Sigmoid colon (tissue), 7 donors: Measurements from ENCODE around the gene PRDM10. TPM values are rescaled to one million over a fixed set of nuclear protein-coding genes. Genes with fewer than 3 reads are reported as not detected.
A peak's percentile ranks its signal among the peaks of the same experiment; 100 is the strongest.

Experiments used
- DNase-seq: peaks from one replicate; pipeline ENCODE4 v3.0.0-alpha.2; 2019
- H3K27ac ChIP-seq, 4 donors: fragments of 200-600 bp; sonication (generic); one replicate each; pipeline ENCODE4 v1.5.1; 2016 to 2019; ENCODE audit warnings: mild to moderate bottlenecking in 1 of 4
- H3K27me3 ChIP-seq, 3 donors: fragments of 200-600 bp; sonication (generic); one replicate each; pipeline ENCODE4 v1.5.1; 2019; ENCODE audit warnings: mild to moderate bottlenecking in 1 of 3
- H3K36me3 ChIP-seq, 4 donors: fragments of 200-600 bp; sonication (generic); one replicate each; pipeline ENCODE4 v1.5.1; 2016 to 2019
- H3K4me1 ChIP-seq, 4 donors: fragments of 200-600 bp; sonication (generic); one replicate each; pipeline ENCODE4 v1.5.1; 2017 to 2019
- H3K4me3 ChIP-seq, 4 donors: fragments of 200-600 bp; sonication (generic); one replicate each; pipeline ENCODE4 v1.5.1; 2017 to 2019; ENCODE audit warnings: mild to moderate bottlenecking in 2 of 4, moderate library complexity in 1 of 4
- H3K9me3 ChIP-seq, 4 donors: fragments of 200-600 bp in 3 of 4; sonication (generic) in 3 of 4; one replicate each; pipeline versions ENCODE4 v1.5.1 to v1.6.1; 2013 to 2019
- CTCF ChIP-seq, 4 experiments: fragments of 450-650 bp in 3 of 4; fragments of 200-600 bp in 1 of 4; IDR thresholded peaks; one replicate each; pipeline ENCODE4 v1.5.1; 2016 to 2019; ENCODE audit warnings: antibody characterized with exemption in 4 of 4, mild to moderate bottlenecking in 3 of 4, moderate library complexity in 2 of 4
- EP300 ChIP-seq, 4 donors: sonication (generic); formaldehyde crosslinking; IDR thresholded peaks; one replicate each; pipeline ENCODE4 v1.6.1; 2017; ENCODE audit warnings: antibody characterized with exemption in 4 of 4
- POLR2A ChIP-seq, 2 donors: fragments of 450-650 bp; IDR thresholded peaks; one replicate each; pipeline ENCODE4 v1.6.1; 2016; ENCODE audit warnings: antibody characterized with exemption in 2 of 2, mild to moderate bottlenecking in 2 of 2, moderate library complexity in 2 of 2
- POLR2AphosphoS5 ChIP-seq, 4 donors: sonication (generic); formaldehyde crosslinking; IDR thresholded peaks; one replicate each; pipeline ENCODE4 v1.6.1; 2017; ENCODE audit warnings: antibody characterized with exemption in 4 of 4
- WGBS, 2 donors: extraction: QIAGEN DNeasy Blood & Tissue Kit; methylation state at CpG; one replicate each; pipeline ENCODE4 v1.1.7; 2013; 5-methylcytosine and 5-hydroxymethylcytosine counted together
- intact Hi-C: fragments of 100-400 bp; cut with DNase I; formaldehyde crosslinking; loops from one replicate; pipeline ENCODE4 v1.15.1; 2023
- polyA plus RNA-seq, 3 donors: library from polyadenylated mRNA; stranded (reverse); fragments of 200-250 nt; gene quantifications; one replicate each; pipeline ENCODE4 v1.2.3, GENCODE V29; 2013
- total RNA-seq, 4 donors: library from RNA; depleted of rRNA; stranded (reverse); fragments of >200 nt; gene quantifications; one replicate each; pipeline ENCODE4 v1.1.0, GENCODE V29; 2016
- donor health status: healthy with polysubstance abuse.
- donor health status: Bipolar disorder and iron deficiency.
- donor health status: healthy.

Gene PRDM10
- total and polyA plus RNA-seq, 7 donors = 1.8 to 11.9 (median 6.3) TPM

GRCh38 chr11:129951866-129952262 lies 50.8 kb downstream of the PRDM10 start:
- Histone ChIP-seq H3K4me1 (peaks cover 0 to 8% (median 2%) of the 10 kb centered on the region in 4 donors), H3K36me3 (peaks cover 0 to 23% (median 3%) of the 10 kb centered on the region in 4 donors), H3K9me3 (no peaks in the 10 kb centered on the region), H3K27me3 (no peaks in the 10 kb centered on the region), H3K27ac (no peak overlapping the region), H3K4me3 (no peak overlapping the region)
- intact Hi-C loops = no loop called here
- TF ChIP-seq POLR2AphosphoS5 (IDR thresholded peaks at IDR 0.05) = no peak
- TF ChIP-seq EP300 (IDR thresholded peaks at IDR 0.05) = no peak
- TF ChIP-seq CTCF (IDR thresholded peaks at IDR 0.05) = no peak
- TF ChIP-seq POLR2A (IDR thresholded peaks at IDR 0.05) = no peak
- DNase-seq = no peak
- WGBS, 2 donors = 84 to 92% methylated on average over 1 of the region's 1 CpG

- intact Hi-C loops = no loop called here
- 80 to 85% methylated on average over 10 of the region's 10 CpGs for WGBS, 2 donors
- no peak for TF ChIP-seq EP300 (IDR thresholded peaks at IDR 0.05)
- no peak for DNase-seq
- Histone ChIP-seq H3K27ac (no peak overlapping the region), H3K4me1 (peaks cover 0 to 8% (median 2%) of the 10 kb centered on the region in 4 donors), H3K27me3 (no peaks in the 10 kb centered on the region), H3K4me3 (no peak overlapping the region), H3K9me3 (no peaks in the 10 kb centered on the region), H3K36me3 (peaks cover 0 to 24% (median 6%) of the 10 kb centered on the region in 4 donors)
Observed at GRCh38 chr11:129951201-129951865, 51.3 kb downstream of the PRDM10 start.

- DNase-seq = peak; percentile 77
- peak overlapping the region in 1 of 4 donors; percentile 19 for H3K27ac ChIP-seq
- H3K4me3 ChIP-seq = no peak overlapping the region
- peaks cover 0 to 17% (median 6%) of the 10 kb centered on the region in 4 donors for H3K36me3 ChIP-seq
- peaks cover 0 to 8% (median 2%) of the 10 kb centered on the region in 4 donors for H3K4me1 ChIP-seq
- intact Hi-C loops = no loop called here
- H3K9me3 ChIP-seq = no peaks in the 10 kb centered on the region
- TF ChIP-seq POLR2A (IDR thresholded peaks at IDR 0.05) (no peak), EP300 (IDR thresholded peaks at IDR 0.05) (no peak)
- H3K27me3 ChIP-seq = no peaks in the 10 kb centered on the region
- WGBS, 2 donors = 33 to 34% methylated on average over 17 of the region's 17 CpGs
Observed at GRCh38 chr11:129950101-129951091, 52.2 kb downstream of the PRDM10 start.

GRCh38 chr11:129948926-129949466 lies 53.6 kb downstream of the PRDM10 start:
- 94 to 98% methylated on average over 1 of the region's 1 CpG for WGBS, 2 donors

GRCh38 chr11:129947474-129947873 lies 55.2 kb downstream of the PRDM10 start:
- 51 to 56% methylated on average over 5 of the region's 5 CpGs for WGBS, 2 donors
- Histone ChIP-seq H3K27me3 (no peaks in the 10 kb centered on the region), H3K36me3 (peaks cover 0 to 24% (median 10%) of the 10 kb centered on the region in 4 donors), H3K27ac (no peak overlapping the region), H3K4me3 (no peak overlapping the region), H3K4me1 (peaks cover 0 to 8% (median 2%) of the 10 kb centered on the region in 4 donors), H3K9me3 (no peaks in the 10 kb centered on the region)
- intact Hi-C loops = no loop called here
- no peak for TF ChIP-seq EP300 (IDR thresholded peaks at IDR 0.05)
- no peak for TF ChIP-seq CTCF (IDR thresholded peaks at IDR 0.05)
- TF ChIP-seq POLR2A (IDR thresholded peaks at IDR 0.05) = no peak
- no peak for TF ChIP-seq POLR2AphosphoS5 (IDR thresholded peaks at IDR 0.05)
- no peak for DNase-seq

More at GRCh38 chr11:129948926-129949466, 53.6 kb downstream of the PRDM10 start:
- Histone ChIP-seq H3K27ac (no peak overlapping the region), H3K4me3 (no peak overlapping the region), H3K27me3 (no peaks in the 10 kb centered on the region), H3K36me3 (peaks cover 0 to 11% (median 10%) of the 10 kb centered on the region in 4 donors), H3K9me3 (no peaks in the 10 kb centered on the region), H3K4me1 (peaks cover 0 to 8% (median 2%) of the 10 kb centered on the region in 4 donors)
- no peak for TF ChIP-seq CTCF (IDR thresholded peaks at IDR 0.05)
- no peak for TF ChIP-seq POLR2AphosphoS5 (IDR thresholded peaks at IDR 0.05)
- no peak for TF ChIP-seq EP300 (IDR thresholded peaks at IDR 0.05)
- TF ChIP-seq POLR2A (IDR thresholded peaks at IDR 0.05) = no peak
- intact Hi-C loops = no loop called here
- no peak for DNase-seq
